ENCODE data around the gene RAB3IL1.

RAB3IL1 gene

GRCh38 chr11:61866231-61866957, 51.0 kb downstream of the RAB3IL1 start:
- no peak for DNase-seq (ENCODE audit: low spot score)

DNA sequence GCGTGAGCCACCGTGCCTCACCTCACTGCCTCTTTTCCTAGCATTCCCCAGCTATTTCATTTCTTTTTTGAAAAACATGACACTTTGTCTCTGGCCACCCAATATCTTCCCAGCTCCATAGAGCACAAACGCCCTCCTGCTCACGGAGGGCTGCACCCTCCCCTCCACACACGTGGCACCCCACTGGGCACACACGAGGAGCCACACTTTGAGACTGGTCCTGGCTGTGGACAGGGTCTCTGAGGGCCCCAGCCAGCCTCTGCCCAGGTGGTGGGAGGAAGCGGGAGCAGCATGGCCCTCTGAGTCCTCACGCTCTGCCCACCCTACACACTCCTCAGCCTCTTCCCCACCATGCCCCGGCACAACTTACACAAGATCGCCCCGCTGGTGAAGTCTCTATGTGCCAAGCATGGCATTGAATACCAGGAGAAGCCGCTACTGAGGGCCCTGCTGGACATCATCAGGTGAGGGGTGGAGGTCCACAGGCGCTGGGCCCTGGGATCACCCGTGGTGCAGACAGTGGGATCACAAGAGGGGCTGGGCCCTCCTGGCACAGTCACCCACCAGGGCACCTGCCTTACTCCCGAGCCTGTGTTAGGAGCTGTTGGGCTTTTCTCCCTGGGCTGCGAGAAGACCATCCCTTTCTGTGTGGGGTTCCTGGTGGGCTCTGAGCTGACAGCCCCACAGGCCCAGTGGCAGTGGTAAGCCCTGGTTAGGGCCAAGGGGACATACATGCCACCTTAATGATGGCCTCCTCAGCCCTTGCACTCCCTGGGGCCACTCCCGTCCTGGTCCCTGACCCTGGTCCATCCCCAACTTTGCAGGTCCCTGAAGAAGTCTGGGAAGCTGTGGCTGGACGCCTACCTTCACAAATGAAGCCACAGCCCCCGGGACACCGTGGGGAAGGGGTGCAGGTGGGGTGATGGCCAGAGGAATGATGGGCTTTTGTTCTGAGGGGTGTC, 52.3 kb downstream of the RAB3IL1 start:
- DNase-seq (ENCODE audit: low spot score): no peak

DNA sequence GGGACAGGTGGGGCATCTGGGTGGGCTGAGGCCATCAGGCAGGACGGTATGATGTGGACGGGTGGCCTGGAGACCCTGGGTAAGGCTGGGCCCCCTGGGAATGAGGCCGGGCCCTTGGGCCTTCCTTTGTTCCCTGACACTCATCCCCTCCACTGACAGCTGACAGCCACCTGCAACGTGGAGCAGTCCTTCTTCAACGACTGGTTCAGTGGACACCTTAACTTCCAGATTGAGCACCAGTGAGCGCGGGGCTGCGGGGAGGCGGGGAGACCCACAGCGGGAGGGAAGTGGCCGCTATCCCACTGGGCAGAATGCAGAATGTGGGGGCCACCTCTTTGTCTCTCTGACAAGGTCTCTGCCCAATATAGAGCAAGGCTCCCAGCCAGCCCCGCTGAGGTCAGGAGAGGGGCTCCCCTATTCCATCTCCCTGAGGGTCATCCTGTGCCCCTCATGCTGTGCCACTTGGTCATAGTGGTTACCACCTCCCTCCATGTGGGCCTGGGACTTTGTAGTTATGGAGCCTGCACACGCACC, 53.8 kb downstream of the RAB3IL1 start:
- no peak for DNase-seq (ENCODE audit: low spot score)

GRCh38 chr11:61862714-61863547, 54.4 kb downstream of the RAB3IL1 start:
- no peak for DNase-seq (ENCODE audit: low spot score)

DNA sequence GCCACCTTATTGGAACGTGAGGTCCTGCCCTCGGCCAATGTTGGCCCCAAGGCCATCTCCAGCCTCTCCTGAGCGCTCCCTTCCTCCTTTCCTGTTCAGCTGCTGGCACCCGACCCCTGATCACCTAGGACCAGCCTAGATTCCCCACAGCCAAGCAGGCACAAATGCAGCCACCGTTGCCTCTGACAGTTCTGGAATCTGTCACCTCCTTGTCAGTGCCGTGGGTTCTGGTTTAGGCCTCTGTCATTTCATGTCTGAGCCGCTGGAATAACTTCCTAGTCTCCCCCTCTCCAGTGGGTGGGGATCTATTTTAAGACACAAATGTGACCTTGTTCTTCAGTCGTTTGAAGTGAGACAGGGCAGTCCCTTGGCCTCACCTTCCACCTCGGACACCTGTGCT, 55.7 kb downstream of the RAB3IL1 start:
- no peak for DNase-seq (ENCODE audit: low spot score)

DNA sequence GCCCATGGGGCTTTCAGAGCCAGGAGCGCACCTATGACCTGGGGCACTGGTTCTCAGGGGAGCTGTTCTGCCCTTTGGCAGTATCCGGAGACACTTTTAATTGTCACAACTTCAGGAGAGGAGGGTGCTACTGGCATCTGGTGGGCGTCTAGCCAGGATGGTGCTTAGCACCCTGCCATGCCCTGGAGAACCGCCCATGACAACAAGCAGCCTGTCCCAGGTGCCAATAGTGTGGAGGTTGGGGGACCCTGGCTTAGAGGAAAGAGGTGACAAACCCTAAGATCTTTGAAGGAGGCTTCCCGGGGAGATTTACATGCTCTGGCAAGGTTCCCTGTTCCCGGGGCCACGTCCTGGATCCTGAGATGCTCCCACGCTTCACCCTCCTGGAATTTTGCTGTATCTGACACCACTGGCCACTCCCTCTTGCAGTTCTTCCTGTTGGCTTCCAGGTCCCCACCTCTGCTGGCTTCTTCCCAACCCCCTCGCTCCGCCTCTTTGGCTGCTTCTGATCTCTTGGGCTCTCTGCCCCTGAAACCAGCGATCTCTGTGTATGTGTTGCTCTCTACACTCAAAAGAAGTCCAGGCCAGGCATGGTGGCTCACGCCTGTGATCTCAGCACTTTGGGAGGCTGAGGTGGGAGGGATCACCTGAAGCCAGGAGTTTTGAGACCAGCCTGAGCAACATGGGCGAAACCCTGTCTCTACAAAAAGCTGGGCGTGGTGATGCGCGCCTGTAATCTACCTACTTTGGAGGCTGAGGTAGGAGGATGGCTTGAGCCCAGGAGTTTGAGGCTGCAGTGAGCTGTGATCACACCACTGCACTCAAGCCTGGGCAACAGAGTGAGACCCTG, 57.1 kb downstream of the RAB3IL1 start:
- peak; percentile 33 for DNase-seq (ENCODE audit: low spot score)

- no peak for DNase-seq (ENCODE audit: low spot score)
These were observed 61.3 kb downstream of the RAB3IL1 start for GRCh38 chr11:61855939-61856680.

DNA sequence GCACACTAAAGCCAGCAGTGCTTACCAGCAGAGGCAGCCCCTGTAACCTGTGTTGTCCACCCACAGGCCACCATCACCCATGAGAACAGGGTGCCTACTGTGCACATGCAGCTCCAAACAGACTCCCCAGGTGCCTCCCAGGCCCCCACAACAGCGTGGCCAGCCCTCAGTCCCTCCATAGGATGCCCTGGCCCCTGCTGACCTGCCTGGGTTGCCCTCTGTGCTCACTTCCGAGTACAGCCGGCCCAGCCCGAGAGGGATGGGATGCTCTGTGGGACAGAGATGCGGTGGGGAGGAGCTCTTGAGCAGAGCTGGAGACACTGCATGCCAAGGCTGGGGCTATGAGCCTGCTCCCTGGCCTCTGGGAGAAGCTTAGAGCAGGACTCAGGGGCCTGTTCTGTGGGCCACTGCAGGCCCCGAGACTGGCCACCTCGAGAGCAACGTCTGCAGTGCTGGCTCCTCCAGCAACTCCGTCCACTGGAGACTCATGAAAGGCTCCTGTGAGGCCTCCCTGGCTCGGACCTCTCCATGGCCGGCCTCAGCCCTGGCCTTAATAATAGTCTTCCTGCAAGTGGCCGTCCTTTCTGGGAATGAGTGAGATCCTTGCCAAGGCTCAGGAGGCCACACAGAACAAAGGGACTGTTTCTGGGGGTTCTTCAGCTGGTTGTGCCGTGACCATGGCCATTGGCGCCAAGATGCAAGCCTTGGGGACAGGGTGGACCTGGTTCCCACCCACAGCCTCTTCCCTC, 62.2 kb downstream of the RAB3IL1 start:
- DNase-seq (ENCODE audit: low spot score): no peak

DNA sequence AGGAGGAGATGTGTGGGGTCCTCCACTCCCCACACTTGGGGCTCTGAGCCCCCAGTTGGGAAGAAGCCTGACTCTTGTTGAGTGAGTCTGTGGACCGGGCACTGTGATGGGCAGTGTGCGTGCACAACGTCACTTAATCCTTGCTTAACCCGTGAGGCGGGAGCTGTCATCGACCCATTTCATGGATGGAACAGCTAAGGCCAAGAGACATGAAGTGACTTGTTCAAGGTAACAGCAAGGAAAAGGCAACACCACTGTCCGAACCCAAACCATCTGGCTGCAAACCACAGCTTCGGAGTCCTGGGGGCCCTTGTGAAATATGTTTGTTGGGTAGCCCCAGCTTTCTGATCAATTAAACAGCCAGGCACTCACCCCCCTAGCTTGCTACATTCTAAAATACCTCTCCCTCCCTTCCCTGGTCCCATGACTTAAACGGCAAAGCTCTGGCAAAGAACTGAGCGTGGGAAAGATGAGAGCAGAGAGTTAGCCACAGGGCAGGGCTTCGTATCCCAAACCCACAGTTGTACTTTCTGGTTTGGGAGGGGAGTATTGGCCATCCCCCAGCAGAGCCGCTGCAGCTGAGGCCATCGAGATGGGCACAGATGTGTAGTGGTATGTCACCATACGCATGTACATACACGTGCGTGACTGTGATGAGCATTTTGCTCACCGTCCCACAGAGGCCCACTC, 63.0 kb downstream of the RAB3IL1 start:
- no peak for DNase-seq (ENCODE audit: low spot score)

- DNase-seq (ENCODE audit: low spot score): no peak
These were observed 63.6 kb downstream of the RAB3IL1 start for GRCh38 chr11:61853698-61854169.

DNA sequence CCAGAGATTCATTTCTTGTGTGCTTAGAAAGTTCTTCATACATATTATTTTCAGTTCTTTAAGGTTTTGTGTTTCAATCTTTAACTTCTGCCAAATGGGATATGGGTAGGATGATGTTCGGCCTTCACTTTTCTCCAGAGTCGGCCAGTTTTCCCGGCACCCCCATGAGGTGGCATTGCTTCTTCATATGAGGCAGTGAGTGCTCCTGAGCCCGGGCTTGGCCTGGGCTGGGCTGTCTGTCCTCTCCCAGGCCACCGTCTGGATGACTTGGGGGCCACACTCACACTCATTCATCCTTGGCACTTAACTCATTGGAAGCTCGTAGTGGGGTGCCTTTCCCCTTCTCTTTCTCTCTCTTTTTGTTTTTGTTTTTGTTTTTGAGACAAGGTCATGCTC, 65.5 kb downstream of the RAB3IL1 start:
- no peak for DNase-seq (ENCODE audit: low spot score)

DNA sequence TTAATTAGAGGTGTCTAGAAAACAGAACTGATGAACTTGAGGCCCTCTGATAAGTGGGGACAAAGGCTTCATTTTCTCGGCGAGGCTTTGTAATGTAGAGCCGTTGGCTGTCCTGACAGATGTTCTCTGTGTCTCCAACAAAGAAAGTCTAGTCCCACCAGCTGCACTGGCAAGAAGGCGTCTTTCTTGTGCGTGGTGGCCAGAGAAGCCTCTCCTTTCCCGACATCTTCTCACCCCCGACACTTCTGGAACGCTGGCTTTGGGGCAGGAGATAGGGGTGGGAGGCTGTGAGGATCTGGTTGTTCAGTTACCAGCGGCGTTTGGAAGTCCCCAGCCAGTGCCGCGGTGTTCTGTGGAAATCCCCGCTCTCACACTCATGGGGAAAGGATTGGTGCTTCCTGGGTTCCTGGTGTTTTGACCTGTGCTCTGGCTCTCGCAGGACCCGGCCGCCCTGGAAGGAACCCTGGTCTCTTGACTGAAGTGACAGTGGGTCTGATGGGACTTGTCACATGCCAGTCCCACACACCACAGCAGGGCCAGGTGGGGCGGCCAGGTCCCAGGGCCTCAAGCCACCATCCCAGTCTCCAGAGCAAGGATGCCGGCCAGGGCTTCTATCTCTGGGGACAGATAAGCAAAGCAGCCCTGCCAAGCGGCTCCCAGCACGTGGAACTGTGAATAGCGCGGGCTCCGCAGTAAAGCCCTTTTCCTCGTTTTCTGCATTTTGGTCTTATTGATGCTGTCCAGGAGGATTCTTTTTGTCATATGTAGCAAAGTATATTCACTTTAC, 66.1 kb downstream of the RAB3IL1 start:
- DNase-seq (ENCODE audit: low spot score): no peak

GRCh38 chr11:61850687-61851086, 66.7 kb downstream of the RAB3IL1 start:
- no peak for DNase-seq (ENCODE audit: low spot score)

DNA sequence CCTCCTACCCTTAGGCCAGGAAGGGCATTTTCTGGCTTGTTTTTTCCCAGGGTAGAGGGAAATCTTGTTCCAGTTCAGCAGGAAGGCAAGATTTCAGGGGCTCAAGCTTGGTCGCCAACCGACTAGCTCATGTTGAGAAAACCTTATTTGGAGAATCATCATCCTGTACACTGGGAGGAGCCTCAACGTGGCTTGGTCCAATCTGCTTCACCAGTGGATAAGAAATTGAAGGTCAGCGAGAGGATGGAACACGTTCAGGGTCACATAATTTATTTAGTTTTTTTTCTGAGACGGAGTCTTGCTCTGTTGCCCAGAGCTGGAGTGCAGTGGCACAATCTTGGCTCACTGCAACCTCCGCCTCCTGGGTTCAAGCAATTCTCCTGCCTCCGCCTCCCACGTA, 68.7 kb downstream of the RAB3IL1 start:
- no peak for DNase-seq (ENCODE audit: low spot score)

DNA sequence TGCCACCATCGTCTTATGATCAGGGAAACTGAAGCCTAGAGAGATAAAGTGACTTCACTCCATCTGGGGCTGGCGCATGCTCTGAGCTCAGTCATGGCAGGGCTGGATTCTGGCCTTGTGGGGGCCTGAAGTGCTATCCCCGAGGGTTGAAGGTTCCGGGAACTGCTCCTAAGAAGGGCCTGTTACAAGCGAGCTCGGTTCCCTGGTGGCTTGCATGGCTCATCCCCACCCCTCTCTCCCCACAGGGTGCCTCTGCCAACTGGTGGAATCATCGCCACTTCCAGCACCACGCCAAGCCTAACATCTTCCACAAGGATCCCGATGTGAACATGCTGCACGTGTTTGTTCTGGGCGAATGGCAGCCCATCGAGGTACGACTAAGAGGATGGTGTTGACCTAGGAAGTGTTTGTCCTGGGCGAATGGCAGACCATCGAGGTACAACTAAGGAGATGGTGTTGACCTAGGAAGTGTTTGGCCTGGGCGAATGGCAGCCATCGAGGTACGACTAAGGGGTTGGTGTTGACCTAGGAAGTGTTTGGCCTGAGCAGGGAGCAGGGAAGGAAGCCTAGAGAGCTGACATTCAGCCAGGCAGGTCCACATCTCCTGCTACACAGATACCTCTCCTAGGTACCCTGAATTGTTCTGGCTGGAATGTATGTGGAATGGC, 69.3 kb downstream of the RAB3IL1 start:
- no peak for DNase-seq (ENCODE audit: low spot score)
